Neuronal stem cell (in vitro differentiated cells): ENCODE data around the gene PLXNB2.
A peak's percentile ranks its signal among the peaks of the same experiment; 100 is the strongest.

Experiments used
- DNase-seq: peaks from one replicate; pipeline ENCODE4 v3.0.0-alpha.2; 2013; ENCODE audit warnings: low spot score
- H2AFZ ChIP-seq: one replicate; pipeline ENCODE4 v1.6.1; 2013; ENCODE audit warnings: mild to moderate bottlenecking, low read length, inconsistent platforms
- H2AK5ac ChIP-seq: 2 replicates; pipeline ENCODE4 v1.6.1; 2013; ENCODE audit warnings: low read depth, mild to moderate bottlenecking, inconsistent platforms, low read length, moderate library complexity, mixed read lengths
- H2BK120ac ChIP-seq: 2 replicates; pipeline ENCODE4 v1.6.1; 2013; ENCODE audit warnings: low read depth, mild to moderate bottlenecking, inconsistent platforms, low read length, moderate library complexity, mixed read lengths
- H2BK12ac ChIP-seq: one replicate; pipeline ENCODE4 v1.6.1; 2013; ENCODE audit warnings: low read length, inconsistent platforms
- H2BK15ac ChIP-seq: 2 replicates; pipeline ENCODE4 v1.6.1; 2013; ENCODE audit warnings: mild to moderate bottlenecking, low read length, inconsistent platforms, mixed read lengths
- H2BK5ac ChIP-seq: one replicate; pipeline ENCODE4 v1.6.1; 2013; ENCODE audit warnings: inconsistent platforms, mild to moderate bottlenecking, low read length, moderate library complexity
- H3K14ac ChIP-seq: one replicate; pipeline ENCODE4 v1.6.1; 2013; ENCODE audit warnings: low read length, inconsistent platforms
- H3K18ac ChIP-seq: 2 replicates; pipeline ENCODE4 v1.6.1; 2013; ENCODE audit warnings: low read length, inconsistent platforms
- H3K23ac ChIP-seq: 2 replicates; pipeline ENCODE4 v1.6.1; 2013; ENCODE audit warnings: low read depth, mild to moderate bottlenecking, mixed read lengths, low read length, inconsistent platforms; ENCODE audit not compliant: poor library complexity
- H3K27ac ChIP-seq: replicated peaks from 3 replicates; pipeline ENCODE4 v1.5.1; 2013; ENCODE audit warnings: low read length, inconsistent platforms
- H3K27me3 ChIP-seq, 3 experiments: 2 replicates each; pipeline ENCODE4 v1.6.1; 2013; ENCODE audit warnings: low read length in 3 of 3, mild to moderate bottlenecking in 2 of 3, inconsistent platforms in 1 of 3, low read depth in 1 of 3, mixed read lengths in 1 of 3, moderate library complexity in 1 of 3; ENCODE audit not compliant: control insufficient read depth in 3 of 3, insufficient read depth in 3 of 3
- H3K36me3 ChIP-seq, 2 donors: replicated peaks in 1 of 2; 2 replicates each; pipeline ENCODE4 v1.6.1; 2013; ENCODE audit warnings: low read length in 2 of 2; ENCODE audit not compliant: control insufficient read depth in 2 of 2, insufficient read depth in 2 of 2
- H3K4ac ChIP-seq: 2 replicates; pipeline ENCODE4 v1.6.1; 2013; ENCODE audit warnings: inconsistent platforms, mild to moderate bottlenecking, low read length, moderate library complexity
- H3K4me1 ChIP-seq, 2 donors: 1 replicate in 1 of 2; 2 replicates in 1 of 2; pipeline ENCODE4 v1.6.1; 2013; ENCODE audit warnings: low read length in 2 of 2, low read depth in 1 of 2; ENCODE audit not compliant: control insufficient read depth in 2 of 2, insufficient read depth in 1 of 2
- H3K4me2 ChIP-seq: one replicate; pipeline ENCODE4 v1.6.1; 2013; ENCODE audit warnings: mild to moderate bottlenecking, low read length, inconsistent platforms; ENCODE audit not compliant: insufficient read depth, poor library complexity, severe bottlenecking
- H3K4me3 ChIP-seq, 2 donors: 2 replicates each; pipeline ENCODE4 v1.5.1; 2013; ENCODE audit warnings: low read length in 2 of 2, mild to moderate bottlenecking in 2 of 2, inconsistent platforms in 1 of 2, moderate library complexity in 1 of 2
- H3K79me1 ChIP-seq: one replicate; pipeline ENCODE4 v1.6.1; 2013; ENCODE audit warnings: low read depth, mild to moderate bottlenecking, inconsistent platforms, low read length, moderate library complexity
- H3K9ac ChIP-seq: one replicate; pipeline ENCODE4 v1.6.1; 2013; ENCODE audit warnings: mild to moderate bottlenecking, low read depth, low read length, inconsistent platforms; ENCODE audit not compliant: poor library complexity
- H3K9me3 ChIP-seq, 2 donors: replicated peaks in 1 of 2; 2 replicates each; pipeline versions ENCODE3 to v1.6.1; 2013; ENCODE audit warnings: low read length in 2 of 2, mild to moderate bottlenecking in 2 of 2, inconsistent platforms in 1 of 2, low read depth in 1 of 2, mixed read lengths in 1 of 2, moderate library complexity in 1 of 2; ENCODE audit not compliant: control insufficient read depth in 2 of 2, insufficient read depth in 1 of 2
- H4K8ac ChIP-seq: one replicate; pipeline ENCODE4 v1.6.1; 2013; ENCODE audit warnings: low read depth, mild to moderate bottlenecking, inconsistent platforms, low read length, moderate library complexity
- H4K91ac ChIP-seq: one replicate; pipeline ENCODE4 v1.6.1; 2013; ENCODE audit warnings: low read length, low read depth, mild to moderate bottlenecking, inconsistent platforms; ENCODE audit not compliant: poor library complexity
- WGBS, 2 donors: extraction: QIAGEN DNeasy Blood & Tissue Kit; methylation state at CpG; one replicate each; pipeline ENCODE4 v1.1.7; 2013; ENCODE audit warnings: missing lambda C conversion rate in 2 of 2, mixed read lengths in 1 of 2; ENCODE audit not compliant: insufficient read length in 2 of 2, insufficient replicate concordance in 1 of 2; ENCODE audit errors: extremely low coverage in 2 of 2; 5-methylcytosine and 5-hydroxymethylcytosine counted together

The PLXNB2 gene

DNA sequence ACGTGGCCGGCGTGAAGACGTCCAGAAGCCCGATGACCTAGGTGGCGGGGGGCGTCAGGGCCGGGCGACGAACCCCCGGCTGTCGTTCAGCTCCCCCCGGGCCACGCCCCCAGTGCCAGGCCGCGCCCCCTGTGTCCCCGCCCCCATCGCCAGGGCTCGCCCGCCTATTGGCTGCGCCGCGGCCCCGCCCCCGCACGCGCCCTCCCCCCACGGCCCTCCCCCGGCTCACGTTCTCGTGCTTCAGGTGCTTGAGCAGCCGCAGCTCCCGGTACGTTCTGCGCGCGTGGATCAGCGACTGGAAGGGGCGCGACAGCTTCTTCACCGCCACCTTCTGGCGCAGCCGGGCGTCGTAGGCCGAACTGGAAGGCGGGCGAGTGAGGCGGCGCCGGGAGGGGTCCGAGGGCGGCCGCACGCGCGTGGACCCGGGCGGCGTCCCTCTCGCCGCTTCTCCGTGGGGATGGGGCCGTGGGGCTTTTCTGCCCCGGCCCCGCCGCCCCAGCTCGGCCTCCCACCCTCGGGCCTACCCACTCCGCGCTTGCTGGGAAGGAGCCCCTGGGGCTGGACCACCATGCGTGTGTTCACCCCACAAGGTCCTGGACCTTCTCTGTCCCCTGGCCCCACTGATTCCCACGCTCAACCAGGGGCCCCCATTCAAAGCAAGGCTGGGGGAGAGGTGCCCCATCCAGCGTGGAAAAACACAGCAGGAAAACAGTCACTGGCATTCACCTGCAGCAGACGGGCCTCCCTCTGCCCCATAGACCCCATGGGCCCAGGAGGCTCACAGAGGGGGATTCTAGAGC, 39.7 kb downstream of the PLXNB2 start:
- no peaks in the 10 kb centered on the region for H3K79me1 ChIP-seq
- H4K91ac ChIP-seq: no peak overlapping the region
- no peak overlapping the region for H2AFZ ChIP-seq
- H3K36me3 ChIP-seq: peaks cover 0 to 17% of the 10 kb centered on the region in 2 donors
- H2AK5ac ChIP-seq: peak overlapping the region; percentile 63
- peaks cover 4 to 5% of the 10 kb centered on the region in 2 donors for H3K9me3 ChIP-seq
- H2BK12ac ChIP-seq: no peak overlapping the region
- peaks cover 20 to 26% of the 10 kb centered on the region in 2 donors for H3K4me1 ChIP-seq
- H2BK120ac ChIP-seq: no peak overlapping the region
- peaks cover 0 to 9% (median 0%) of the 10 kb centered on the region in 3 experiments for H3K27me3 ChIP-seq
- no peak overlapping the region for H3K4ac ChIP-seq
- no peak overlapping the region for H3K14ac ChIP-seq
- H4K8ac ChIP-seq: no peak overlapping the region
- no peak overlapping the region for H3K27ac ChIP-seq
- H3K4me2 ChIP-seq: peak overlapping the region; percentile 11
- H2BK15ac ChIP-seq: peak overlapping the region; percentile 67
- no peak overlapping the region for H3K9ac ChIP-seq
- no peak for DNase-seq
- H3K23ac ChIP-seq: no peak overlapping the region
- WGBS, 2 donors: no CpG with 5 or more reads among the region's 75 CpGs
- H3K18ac ChIP-seq: no peak overlapping the region
- peak overlapping the region; percentile 2 for H2BK5ac ChIP-seq
- H3K4me3 ChIP-seq: no peak overlapping the region

DNA sequence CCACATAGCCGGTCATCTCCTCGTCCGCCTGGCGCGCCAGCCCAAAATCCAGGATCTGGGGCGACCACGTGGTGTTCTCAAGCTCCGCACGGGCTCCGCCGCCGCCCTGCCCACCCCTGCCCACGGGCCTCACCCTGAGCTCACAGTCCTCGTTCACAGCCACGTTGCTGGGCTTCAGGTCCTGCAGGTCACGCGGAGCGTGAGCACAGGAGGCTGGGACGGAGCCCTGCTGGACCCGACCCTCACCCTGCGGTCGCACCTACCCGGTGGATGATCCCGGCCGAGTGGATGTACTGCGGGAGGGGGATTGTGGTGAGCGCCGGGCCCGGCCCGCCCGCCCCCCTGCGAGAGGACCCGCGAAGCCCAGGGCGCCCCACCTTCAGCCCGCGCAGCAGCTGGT, 40.5 kb downstream of the PLXNB2 start:
- Histone ChIP-seq H3K9me3 (peaks cover 4% of the 10 kb centered on the region in 2 donors), H3K27ac (no peak overlapping the region), H2BK12ac (no peak overlapping the region), H3K27me3 (peaks cover 0 to 9% (median 0%) of the 10 kb centered on the region in 3 experiments), H3K4me1 (peaks cover 21 to 27% of the 10 kb centered on the region in 2 donors), H3K23ac (peak overlapping the region; percentile 43), H3K14ac (peak overlapping the region; percentile 38), H2BK5ac (no peak overlapping the region), H2BK120ac (peak overlapping the region; percentile 87), H3K18ac (no peak overlapping the region), H2AK5ac (peak overlapping the region; percentile 79), H3K36me3 (peaks cover 0 to 17% of the 10 kb centered on the region in 2 donors), H3K4ac (no peak overlapping the region), H4K8ac (no peak overlapping the region), H2AFZ (no peak overlapping the region), H2BK15ac (peak overlapping the region; percentile 67), H4K91ac (no peak overlapping the region), H3K4me3 (no peak overlapping the region), H3K4me2 (no peak overlapping the region), H3K79me1 (no peaks in the 10 kb centered on the region), H3K9ac (no peak overlapping the region)
- DNase-seq: no peak
- no CpG with 5 or more reads among the region's 37 CpGs for WGBS, 2 donors

DNA sequence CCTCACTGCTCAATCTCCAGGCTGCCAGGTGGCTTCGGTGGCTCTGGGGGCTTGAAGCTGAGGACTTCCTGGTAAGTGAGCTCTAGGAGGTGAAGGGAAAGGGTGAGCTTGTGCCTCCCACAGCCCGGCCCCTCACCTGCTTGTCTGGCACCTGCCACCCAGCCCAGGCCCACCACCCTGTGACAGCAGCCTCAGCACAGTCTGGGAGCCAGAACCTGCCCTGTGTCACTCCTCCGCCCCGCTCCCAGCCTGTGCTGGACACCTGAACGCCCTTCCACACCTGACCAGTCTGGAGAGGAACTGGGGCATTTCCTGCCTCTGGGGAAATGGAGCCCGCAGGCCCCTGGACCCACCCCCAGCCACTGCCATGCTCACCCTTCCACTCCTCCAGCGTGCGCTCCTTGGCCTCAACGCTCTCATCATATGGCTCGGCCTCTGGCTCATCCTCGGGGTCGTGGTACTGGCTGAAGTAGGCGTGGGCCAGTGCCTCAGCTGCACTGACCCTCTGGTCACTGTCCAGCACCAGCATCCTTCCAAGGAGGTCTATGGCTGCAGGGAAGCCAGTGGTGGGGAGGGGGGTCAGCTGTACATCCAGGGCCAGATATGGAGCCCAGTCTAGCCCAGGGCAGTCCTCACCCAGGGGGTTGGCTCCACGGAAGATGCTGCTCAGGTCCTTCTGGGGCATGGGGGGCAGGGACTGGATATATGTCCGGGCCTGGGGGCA, 42.3 kb downstream of the PLXNB2 start:
- H3K36me3 ChIP-seq: peaks cover 0 to 17% of the 10 kb centered on the region in 2 donors
- peak overlapping the region; percentile 27 for H3K18ac ChIP-seq
- peaks cover 11 to 24% of the 10 kb centered on the region in 2 donors for H3K4me1 ChIP-seq
- no peak overlapping the region for H4K91ac ChIP-seq
- H3K9me3 ChIP-seq: peaks cover 4% of the 10 kb centered on the region in 2 donors
- H2AFZ ChIP-seq: no peak overlapping the region
- H3K79me1 ChIP-seq: peaks cover 6% of the 10 kb centered on the region
- H3K9ac ChIP-seq: no peak overlapping the region
- no CpG with 5 or more reads among the region's 15 CpGs for WGBS, 2 donors
- no peak overlapping the region for H3K4ac ChIP-seq
- H3K23ac ChIP-seq: peak overlapping the region; percentile 48
- H2BK15ac ChIP-seq: peak overlapping the region; percentile 95
- no peak overlapping the region for H3K4me3 ChIP-seq
- H3K27ac ChIP-seq: no peak overlapping the region
- peak overlapping the region; percentile 63 for H2BK5ac ChIP-seq
- no peak overlapping the region for H2BK120ac ChIP-seq
- no peak overlapping the region for H3K14ac ChIP-seq
- peak overlapping the region; percentile 60 for H2BK12ac ChIP-seq
- peak overlapping the region; percentile 85 for H2AK5ac ChIP-seq
- H3K27me3 ChIP-seq: peaks cover 0 to 7% (median 0%) of the 10 kb centered on the region in 3 experiments
- H4K8ac ChIP-seq: peak overlapping the region; percentile 9
- H3K4me2 ChIP-seq: no peak overlapping the region
- no peak for DNase-seq
